Measurements from ENCODE around the gene SCARB2. TPM values are rescaled to one million over a fixed set of nuclear protein-coding genes. Genes with fewer than 3 reads are reported as not detected.

Gene SCARB2
- total RNA-seq, 1 experiment from 2014 or later, result 51.3 TPM

- Histone ChIP-seq H3K9ac (ENCODE audit: low read length) (no peak overlapping the region), H3K36me3 (ENCODE audit: control insufficient read depth in 1 of 2, insufficient read depth in 2 of 2, low read length in 2 of 2) (peaks cover 10 to 11% of the 10 kb centered on the region in 2 experiments; a peak in 3 of 4 replicates), H3K4me2 (ENCODE audit: low read length) (no peak overlapping the region), H3K4me1 (ENCODE audit: control insufficient read depth in 1 of 2, insufficient read depth in 2 of 2, low read length in 2 of 2) (no peaks in the 10 kb centered on the region), H2AFZ (ENCODE audit: low read depth, low read length, poor library complexity, severe bottlenecking) (no peak overlapping the region), H3K27me3 (ENCODE audit: insufficient read depth, low read length) (no peaks in the 10 kb centered on the region), H4K20me1 (ENCODE audit: insufficient read depth) (no peaks in the 10 kb centered on the region), H3K79me2 (ENCODE audit: insufficient read depth, low read length) (no peaks in the 10 kb centered on the region), H3K9me2 (ENCODE audit: insufficient read depth) (peaks cover 2% of the 10 kb centered on the region; the same call in 1 of the 2 replicates), H3K27ac (ENCODE audit: low read depth, low read length) (no peak overlapping the region), H3K4me3 (replicated peaks in 1 of 2; ENCODE audit: low read depth in 1 of 2, low read length in 2 of 2) (no peak overlapping the region), H3K9me3 (ENCODE audit: control insufficient read depth in 1 of 2, insufficient read depth in 1 of 2, low read depth in 1 of 2, low read length in 2 of 2) (no peaks in the 10 kb centered on the region)
- BruUV-seq (replicated peaks), result TSS peak; percentile 40
- TF ChIP-seq SP1 (IDR thresholded peaks at IDR 0.05; ENCODE audit: low read depth) (no peak), CBX3 (IDR thresholded peaks at IDR 0.05; ENCODE audit: low read depth) (no peak), ELF1 (IDR thresholded peaks at IDR 0.05; ENCODE audit: borderline replicate concordance, low read depth) (no peak), SIN3A (IDR thresholded peaks at IDR 0.05; ENCODE audit: low read depth) (no peak)
- ChIA-PET CTCF (no interaction called here), POLR2A (interaction anchor here (0.6 kb wide), 1 partner anchor 435 kb away, joined by 3 read pairs; no protein-coding TSS in a partner anchor), RAD21 (ENCODE audit: low non-redundant PET in 1 of 2, low total read pairs in 2 of 2, uncharacterized antibody in 2 of 2, unreplicated experiment in 2 of 2) (no interaction called here)
- intact Hi-C loops (cut with micrococcal nuclease), result no loop called here
- ATAC-seq (no peak), DNase-seq (ENCODE audit: low read depth, low spot score) (no peak)
Observed at GRCh38 chr4:76160355-76160754, 53.3 kb downstream of the SCARB2 start.

GRCh38 chr4:76156635-76157034 lies 57.0 kb downstream of the SCARB2 start:
- BruUV-seq (replicated peaks), result no TSS peak
- Histone ChIP-seq H3K27ac (ENCODE audit: low read depth, low read length) (no peak overlapping the region), H3K4me2 (ENCODE audit: low read length) (no peak overlapping the region), H3K36me3 (ENCODE audit: control insufficient read depth in 1 of 2, insufficient read depth in 2 of 2, low read length in 2 of 2) (peaks cover 0 to 5% of the 10 kb centered on the region in 2 experiments; a peak in 3 of 4 replicates), H3K9me3 (ENCODE audit: control insufficient read depth in 1 of 2, insufficient read depth in 1 of 2, low read depth in 1 of 2, low read length in 2 of 2) (no peaks in the 10 kb centered on the region), H4K20me1 (ENCODE audit: insufficient read depth) (no peaks in the 10 kb centered on the region), H3K79me2 (ENCODE audit: insufficient read depth, low read length) (no peaks in the 10 kb centered on the region), H3K4me3 (replicated peaks in 1 of 2; ENCODE audit: low read depth in 1 of 2, low read length in 2 of 2) (no peak overlapping the region), H3K9me2 (ENCODE audit: insufficient read depth) (peaks cover 2% of the 10 kb centered on the region; the same call in 1 of the 2 replicates), H3K9ac (ENCODE audit: low read length) (no peak overlapping the region), H3K27me3 (ENCODE audit: insufficient read depth, low read length) (no peaks in the 10 kb centered on the region), H2AFZ (ENCODE audit: low read depth, low read length, poor library complexity, severe bottlenecking) (no peak overlapping the region), H3K4me1 (ENCODE audit: control insufficient read depth in 1 of 2, insufficient read depth in 2 of 2, low read length in 2 of 2) (no peaks in the 10 kb centered on the region)
- RAD21 ChIA-PET (ENCODE audit: low non-redundant PET in 1 of 2, low total read pairs in 2 of 2, uncharacterized antibody in 2 of 2, unreplicated experiment in 2 of 2), result no interaction called here
- intact Hi-C loops (cut with micrococcal nuclease), result no loop called here
- DNase-seq (ENCODE audit: low read depth, low spot score) (no peak), ATAC-seq (no peak)
- TF ChIP-seq JUND (IDR thresholded peaks at IDR 0.05), result no peak
- no peak for TF ChIP-seq REST (IDR thresholded peaks at IDR 0.05; ENCODE audit: low read depth)
- no peak for TF ChIP-seq EZH2 (IDR thresholded peaks at IDR 0.05)
- TF ChIP-seq ZFX (IDR thresholded peaks at IDR 0.05), result no peak
- POLR2A ChIA-PET, result no interaction called here
- CTCF ChIA-PET, result no interaction called here

Measured in HCT116 (cell line).